ENCODE measurements around the gene EIF2AK2.

DNA sequence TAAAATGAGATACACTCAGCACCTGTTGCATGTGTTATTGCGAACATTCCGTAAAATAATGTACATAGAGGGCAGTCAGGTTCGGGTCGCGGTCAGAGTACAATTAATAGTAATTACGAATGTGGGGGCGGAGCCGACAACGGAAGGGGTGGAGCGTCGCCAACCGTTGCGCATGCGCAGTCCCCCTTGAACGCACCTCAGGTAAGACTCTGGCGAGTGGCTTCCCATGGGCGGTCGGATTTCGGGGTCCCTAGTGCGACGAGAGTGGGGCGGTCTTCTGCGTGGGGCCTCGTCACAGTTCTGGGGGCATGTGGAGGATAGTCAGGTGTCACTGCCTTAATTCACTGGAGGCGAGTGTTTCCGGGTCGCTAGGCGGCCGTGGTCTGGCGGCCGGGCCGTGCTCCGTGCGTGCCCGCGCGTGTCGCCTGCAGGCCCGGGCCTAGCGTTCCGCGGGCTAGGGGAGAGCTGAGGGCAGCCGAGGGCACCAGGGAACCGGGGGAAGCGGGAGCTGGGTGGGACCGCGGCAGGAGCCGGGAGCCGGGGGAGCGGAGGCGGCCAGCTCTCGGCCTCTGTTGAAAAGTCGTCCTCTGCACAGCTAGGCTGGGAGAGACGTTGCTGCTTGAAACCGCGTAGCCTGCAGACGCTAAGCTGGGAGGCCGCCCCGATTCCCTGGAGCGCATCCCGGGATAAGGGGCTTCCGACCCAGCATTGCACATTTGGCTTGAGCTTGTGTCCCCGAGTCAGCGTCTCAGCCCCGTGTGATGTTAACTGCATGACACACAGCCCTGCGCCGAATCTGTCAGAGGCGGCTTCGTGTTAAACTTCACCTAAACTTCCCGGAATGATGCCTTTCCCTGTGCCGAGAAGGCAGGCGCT lies 39.8 kb upstream of the EIF2AK2 start, which contains the start of gene CEBPZOS:
- TF ChIP-seq POLR2AphosphoS5 (IDR thresholded peaks at IDR 0.05; ENCODE audit: borderline replicate concordance, low read depth, low read length) (peak; percentile 93), EZH2 (IDR thresholded peaks at IDR 0.05) (no peak), FOXP2 (optimal IDR thresholded peaks at IDR 0.05; ENCODE audit: control extremely low read depth, extremely low read length, insufficient read depth) (no peak)
